H9 (cell line): ENCODE measurements around the gene WDR64. TPM values are rescaled to one million over a fixed set of nuclear protein-coding genes. Genes with fewer than 3 reads are reported as not detected.

Experiments used
- DNase-seq: peaks from one replicate; pipeline ENCODE4 v3.0.0-alpha.2; 2017
- H2AFZ ChIP-seq: one replicate; pipeline ENCODE4 v1.6.1; 2013; ENCODE audit warnings: mild to moderate bottlenecking, low read length, control low read depth, moderate library complexity
- H2AK5ac ChIP-seq: 2 replicates; pipeline ENCODE4 v1.6.1; 2013; ENCODE audit warnings: low read length, control low read depth, mixed read lengths; ENCODE audit not compliant: insufficient read length
- H2BK120ac ChIP-seq: one replicate; pipeline ENCODE4 v1.6.1; 2013; ENCODE audit warnings: low read depth, mild to moderate bottlenecking, low read length, control low read depth, inconsistent platforms; ENCODE audit not compliant: poor library complexity, severe bottlenecking
- H2BK12ac ChIP-seq: 2 replicates; pipeline ENCODE4 v1.6.1; 2013; ENCODE audit warnings: low read length, control low read depth, mixed read lengths, low read depth; ENCODE audit not compliant: insufficient read length
- H2BK15ac ChIP-seq: 2 replicates; pipeline ENCODE4 v1.6.1; 2013; ENCODE audit warnings: low read depth, low read length, control low read depth
- H2BK20ac ChIP-seq: one replicate; pipeline ENCODE4 v1.6.1; 2013; ENCODE audit warnings: low read depth, mild to moderate bottlenecking, low read length, control low read depth, inconsistent platforms; ENCODE audit not compliant: poor library complexity, severe bottlenecking
- H2BK5ac ChIP-seq: 2 replicates; pipeline ENCODE4 v1.6.1; 2013; ENCODE audit warnings: low read length, control low read depth, mixed read lengths; ENCODE audit not compliant: insufficient read length
- H3K14ac ChIP-seq: 2 replicates; pipeline ENCODE4 v1.6.1; 2013; ENCODE audit warnings: low read length, control low read depth; ENCODE audit not compliant: insufficient read depth
- H3K18ac ChIP-seq: 2 replicates; pipeline ENCODE4 v1.6.1; 2013; ENCODE audit warnings: low read depth, mild to moderate bottlenecking, mixed read lengths, low read length, control low read depth; ENCODE audit not compliant: insufficient read length
- H3K23ac ChIP-seq: 2 replicates; pipeline ENCODE4 v1.6.1; 2013; ENCODE audit warnings: low read length, control low read depth, mixed read lengths, low read depth; ENCODE audit not compliant: insufficient read length
- H3K23me2 ChIP-seq: 2 replicates; pipeline ENCODE4 v1.6.1; 2013; ENCODE audit warnings: low read depth, mild to moderate bottlenecking, mixed read lengths, low read length, control low read depth; ENCODE audit not compliant: insufficient read length, poor library complexity, severe bottlenecking
- H3K27ac ChIP-seq: 2 replicates; pipeline ENCODE4 v1.5.1; 2013; ENCODE audit warnings: low read length, control low read depth, mixed read lengths, low read depth; ENCODE audit not compliant: insufficient read length
- H3K27me3 ChIP-seq: 2 replicates; pipeline ENCODE4 v1.6.1; 2013; ENCODE audit warnings: low read length, control low read depth, inconsistent platforms; ENCODE audit not compliant: insufficient read depth
- H3K4ac ChIP-seq: 2 replicates; pipeline ENCODE4 v1.6.1; 2013; ENCODE audit warnings: low read depth, mild to moderate bottlenecking, control low read depth, inconsistent platforms, low read length, moderate library complexity
- H3K4me1 ChIP-seq: 2 replicates; pipeline ENCODE4 v1.6.1; 2013; ENCODE audit warnings: low read length, control low read depth, inconsistent platforms; ENCODE audit not compliant: insufficient read depth
- H3K4me2 ChIP-seq: 2 replicates; pipeline ENCODE4 v1.6.1; 2013; ENCODE audit warnings: low read length, control low read depth, mixed read lengths; ENCODE audit not compliant: insufficient read length, insufficient read depth
- H3K56ac ChIP-seq: 2 replicates; pipeline ENCODE4 v1.6.1; 2013; ENCODE audit warnings: low read depth, mild to moderate bottlenecking, mixed read lengths, low read length, control low read depth; ENCODE audit not compliant: insufficient read length
- H3K79me1 ChIP-seq: 2 replicates; pipeline ENCODE4 v1.6.1; 2013; ENCODE audit warnings: low read depth, mild to moderate bottlenecking, moderate library complexity, low read length, control low read depth, inconsistent platforms; ENCODE audit not compliant: insufficient read depth, poor library complexity, severe bottlenecking
- H3K79me2 ChIP-seq: 2 replicates; pipeline ENCODE4 v1.6.1; 2013; ENCODE audit warnings: low read length, control low read depth, inconsistent platforms; ENCODE audit not compliant: insufficient read depth
- H3K9ac ChIP-seq: 2 replicates; pipeline ENCODE4 v1.6.1; 2013; ENCODE audit warnings: low read length, control low read depth, mixed read lengths; ENCODE audit not compliant: insufficient read length; ENCODE audit errors: extremely low read depth
- H3K9me3 ChIP-seq: one replicate; pipeline ENCODE4 v1.6.1; 2013; ENCODE audit warnings: low read depth, low read length, inconsistent platforms; ENCODE audit not compliant: control insufficient read depth
- H3T11ph ChIP-seq: one replicate; pipeline ENCODE4 v1.6.1; 2013; ENCODE audit warnings: mild to moderate bottlenecking, low read length, control low read depth, inconsistent platforms
- H4K20me1 ChIP-seq: one replicate; pipeline ENCODE4 v1.6.1; 2013; ENCODE audit not compliant: control insufficient read depth, insufficient read length, insufficient read depth
- H4K5ac ChIP-seq: 2 replicates; pipeline ENCODE4 v1.6.1; 2013; ENCODE audit warnings: low read depth, mild to moderate bottlenecking, mixed read lengths, low read length, control low read depth; ENCODE audit not compliant: insufficient read length
- H4K8ac ChIP-seq: replicated peaks from 2 replicates; pipeline ENCODE4 v1.6.1; 2013; ENCODE audit warnings: low read length, control low read depth, mixed read lengths, low read depth; ENCODE audit not compliant: insufficient read length
- H4K91ac ChIP-seq: 2 replicates; pipeline ENCODE4 v1.6.1; 2013; ENCODE audit warnings: low read depth, mild to moderate bottlenecking, moderate library complexity, mixed read lengths, low read length, control low read depth; ENCODE audit not compliant: insufficient read length
- H3K27ac Mint-ChIP-seq, 3 experiments: 2 replicates in 2 of 3; 3 replicates in 1 of 3; pipeline ENCODE4 v1.8.0; 2020 to 2021; ENCODE audit warnings: mixed read lengths in 3 of 3, mild to moderate bottlenecking in 1 of 3, moderate library complexity in 1 of 3
- H3K27me3 Mint-ChIP-seq: 2 replicates; pipeline ENCODE4 v1.8.0; 2021; ENCODE audit warnings: low read depth, mild to moderate bottlenecking, moderate library complexity, mixed read lengths
- H3K36me3 Mint-ChIP-seq, 3 experiments: 2 replicates in 2 of 3; 3 replicates in 1 of 3; pipeline ENCODE4 v1.8.0; 2020 to 2021; ENCODE audit warnings: low read depth in 3 of 3, mixed read lengths in 3 of 3; ENCODE audit not compliant: insufficient read depth in 1 of 3
- H3K4me1 Mint-ChIP-seq, 2 experiments: 2 replicates each; pipeline ENCODE4 v1.8.0; 2020; ENCODE audit warnings: mixed read lengths in 2 of 2
- H3K4me3 Mint-ChIP-seq, 2 experiments: 2 replicates in 1 of 2; 3 replicates in 1 of 2; pipeline ENCODE4 v1.8.0; 2020 to 2021; ENCODE audit warnings: mild to moderate bottlenecking in 2 of 2, mixed read lengths in 2 of 2, moderate library complexity in 1 of 2
- H3K9me3 Mint-ChIP-seq, 2 experiments: 2 replicates in 1 of 2; 3 replicates in 1 of 2; pipeline ENCODE4 v1.8.0; 2020; ENCODE audit warnings: mild to moderate bottlenecking in 2 of 2, mixed read lengths in 2 of 2, moderate library complexity in 1 of 2
- CTCF ChIP-seq: fragments of 200-600 bp; sonication (generic); conservative IDR thresholded peaks from 3 replicates; pipeline ENCODE4 v1.8.0; 2021; ENCODE audit warnings: antibody characterized with exemption, mild to moderate bottlenecking
- total RNA-seq: library from RNA; stranded (reverse); gene quantifications from 2 replicates; pipeline ENCODE4 v1.2.1, GENCODE V29; 2021

The WDR64 gene
- total RNA-seq, 1 experiment from 2014 or later: not detected

- Histone ChIP-seq H2BK120ac (no peak overlapping the region), H3K56ac (no peak overlapping the region), H4K20me1 (no peaks in the 10 kb centered on the region), H3K4me1 (no peaks in the 10 kb centered on the region; the same call in 1 of the 2 replicates), H3K27me3 (no peaks in the 10 kb centered on the region), H2BK20ac (no peak overlapping the region), H2BK15ac (no peak overlapping the region), H2BK12ac (no peak overlapping the region), H4K8ac (no peak overlapping the region), H3K79me2 (peaks cover 5% of the 10 kb centered on the region; the same call in 1 of the 2 replicates), H3K79me1 (no peaks in the 10 kb centered on the region), H4K91ac (no peak overlapping the region), H3K4ac (no peak overlapping the region), H3K27ac (no peak overlapping the region), H3K23ac (no peak overlapping the region), H3K18ac (no peak overlapping the region), H3T11ph (no peak overlapping the region), H3K23me2 (peaks cover 12% of the 10 kb centered on the region), H3K9ac (no peak overlapping the region), H3K4me2 (no peak overlapping the region), H2AFZ (no peak overlapping the region), H2AK5ac (no peak overlapping the region), H3K9me3 (no peaks in the 10 kb centered on the region), H3K14ac (no peak overlapping the region), H4K5ac (no peak overlapping the region), H2BK5ac (no peak overlapping the region)
- H3K4me1 Mint-ChIP-seq: peaks cover 19 to 20% of the 10 kb centered on the region in 2 experiments
- no peak for DNase-seq
- TF ChIP-seq CTCF: no peak
- H3K4me3 Mint-ChIP-seq: no peak overlapping the region
- H3K27ac Mint-ChIP-seq: no peak overlapping the region
- H3K36me3 Mint-ChIP-seq: peaks cover 11 to 20% (median 16%) of the 10 kb centered on the region in 3 experiments
- no peaks in the 10 kb centered on the region; the same call in 1 of the 2 replicates for H3K27me3 Mint-ChIP-seq
- no peaks in the 10 kb centered on the region for H3K9me3 Mint-ChIP-seq
Measured at GRCh38 chr1:241846375-241846774, 194.3 kb downstream of the WDR64 start.
